LNCAP (cell line): ENCODE measurements around the gene APBB2.

Source experiments
- CTCF ChIP-seq: fragments of 450-650 bp; IDR thresholded peaks from 2 replicates; pipeline ENCODE4 v1.5.1; 2017; ENCODE audit warnings: mild to moderate bottlenecking

Gene APBB2

DNA sequence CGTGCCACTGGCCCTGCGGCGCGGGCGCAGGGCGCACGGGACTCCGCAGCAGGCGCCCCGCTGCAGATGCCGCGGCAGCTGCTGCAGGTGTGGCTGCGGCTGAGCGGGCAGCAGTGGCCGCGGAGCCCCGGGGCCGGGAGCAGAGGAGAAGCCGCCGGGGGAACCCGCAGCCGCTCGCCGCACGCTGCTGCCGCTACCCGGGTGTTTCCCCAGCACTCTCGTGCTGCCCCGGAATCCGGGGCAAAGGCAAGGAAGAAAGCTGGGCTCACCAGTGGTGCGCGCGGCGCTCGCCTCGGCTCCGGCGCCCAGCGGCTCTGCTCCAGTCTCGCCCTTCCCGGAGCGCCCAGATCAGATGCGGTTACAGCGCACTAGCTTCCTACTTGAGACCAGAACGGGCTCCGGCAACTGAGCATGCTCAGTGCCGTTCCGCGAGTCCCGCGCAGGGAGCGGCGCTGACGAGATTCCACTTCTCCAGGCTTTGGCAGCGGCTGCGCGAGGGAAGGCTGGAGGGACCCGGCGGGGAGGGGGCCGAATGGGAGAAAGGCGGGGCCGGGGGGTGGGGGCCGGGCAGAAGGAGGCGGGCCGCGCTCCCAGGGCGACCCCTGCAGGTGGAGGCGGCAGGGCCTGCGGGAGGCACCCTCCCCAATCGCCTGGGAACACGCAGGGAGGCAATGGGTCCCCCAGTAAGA is at the start of gene APBB2:
APBB2 (minus strand) TSS at position 407 of the 689 bp plus-strand sequence. CDS start 181,288 bp downstream, outside the sequence.
- peak; percentile 89 for TF ChIP-seq CTCF

- TF ChIP-seq CTCF: no peak
Measured at GRCh38 chr4:41262198-41262597, 47.9 kb upstream of the APBB2 start.

DNA sequence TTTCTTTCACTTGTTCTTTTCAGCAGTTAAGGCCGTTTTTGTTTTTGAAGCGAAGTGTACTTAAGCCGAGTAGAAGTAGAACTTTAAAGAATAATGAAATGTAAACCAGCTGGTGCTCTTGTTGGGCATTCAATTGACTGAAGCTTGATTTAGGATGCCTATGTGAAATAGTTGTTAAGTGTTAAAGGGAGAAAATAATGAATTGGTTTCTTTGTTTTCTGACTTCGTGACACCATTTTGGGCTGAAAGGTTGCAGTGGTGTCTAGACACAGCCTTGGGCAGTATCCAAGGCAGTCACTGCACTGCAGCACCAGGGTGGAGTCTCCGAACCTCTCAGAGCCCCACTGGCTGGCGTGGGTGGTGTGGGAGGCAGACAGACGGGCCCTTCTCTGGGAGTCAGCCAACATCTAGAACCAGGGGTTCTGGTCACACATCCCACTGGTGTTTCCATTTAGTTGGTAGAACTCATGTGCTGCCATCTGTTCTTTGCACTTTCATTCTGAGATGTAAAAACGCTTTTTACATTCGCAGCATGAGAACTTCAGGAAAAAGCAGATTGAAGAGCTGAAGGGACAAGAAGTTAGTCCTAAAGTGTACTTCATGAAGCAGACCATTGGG is 45.9 kb upstream of the APBB2 start:
- no peak for TF ChIP-seq CTCF

DNA sequence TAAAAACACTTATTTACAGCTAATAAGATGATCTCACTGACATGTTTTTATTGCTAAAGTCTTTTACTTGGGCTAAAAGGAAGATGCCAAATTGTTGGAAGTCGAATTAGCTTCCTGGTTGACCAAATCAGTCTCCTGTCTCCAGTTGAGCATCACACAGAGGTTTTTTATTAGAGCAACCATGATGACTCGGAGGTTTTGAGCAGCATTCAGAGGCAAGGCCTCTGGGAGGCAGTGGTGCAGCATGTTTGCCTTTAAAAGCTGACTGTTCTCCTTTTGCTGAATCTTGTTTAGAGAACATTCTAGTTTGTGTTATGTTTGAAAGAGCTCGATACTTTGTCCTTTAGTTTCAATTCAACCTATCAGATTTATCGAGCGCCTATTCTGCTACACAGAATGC is 44.4 kb upstream of the APBB2 start:
- TF ChIP-seq CTCF: peak; percentile 81

GRCh38 chr4:41257906-41258305 is 43.6 kb upstream of the APBB2 start:
- no peak for TF ChIP-seq CTCF

GRCh38 chr4:41257257-41257901 is 43.0 kb upstream of the APBB2 start:
- no peak for TF ChIP-seq CTCF

DNA sequence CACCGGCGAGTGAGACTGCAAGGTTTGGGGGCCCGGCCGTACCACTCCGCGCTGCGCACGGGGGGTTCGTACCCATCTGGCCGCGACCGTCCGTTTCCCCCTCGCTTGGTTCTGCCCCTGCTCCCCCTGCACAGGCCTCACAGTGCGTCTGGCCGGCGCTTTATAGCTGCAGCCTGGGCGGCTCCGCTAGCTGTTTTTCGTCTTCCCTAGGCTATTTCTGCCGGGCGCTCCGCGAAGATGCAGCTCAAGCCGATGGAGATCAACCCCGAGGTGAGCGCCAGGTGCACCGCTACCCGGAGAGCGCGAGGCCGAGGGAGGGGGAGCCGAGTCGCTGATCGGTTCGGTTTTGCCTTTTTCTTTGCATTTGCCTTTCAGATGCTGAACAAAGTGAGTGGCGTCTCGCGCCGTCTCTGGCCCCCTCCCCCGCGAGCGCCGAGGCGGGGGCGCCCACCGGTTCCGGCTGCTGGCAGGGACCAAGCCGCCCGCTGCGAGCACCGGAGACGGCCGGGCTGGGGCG is 42.5 kb upstream of the APBB2 start, which contains the start of gene UCHL1:
UCHL1 (plus strand) TSS at position 189 of the 517 bp plus-strand sequence; CDS start at position 238, 49 bp downstream.
- no peak for TF ChIP-seq CTCF
